H1 (cell line): ENCODE results near the gene ENPP1. TPM values are rescaled to one million over a fixed set of nuclear protein-coding genes. Genes with fewer than 3 reads are reported as not detected.

Experiments
- CTCF ChIA-PET: fragments of 300-600 bp; sonication (Branson Sonifier 250); formaldehyde crosslinking; loops from one replicate; lab custom pipeline; 2021; ENCODE audit not compliant: partially characterized antibody; lab: Charles Lee
- POLR2A ChIA-PET: fragments of 300-600 bp; sonication (Branson Sonifier 250); formaldehyde crosslinking; loops from one replicate; lab custom pipeline; 2021; ENCODE audit warnings: inconsistent platforms; ENCODE audit not compliant: partially characterized antibody; lab: Charles Lee
- DNase-seq, 2 experiments: peaks; one replicate each; pipeline versions ENCODE4 v3.0.0 to v3.0.0-alpha.2; 2010 to 2022; ENCODE audit warnings: low spot score in 2 of 2, low read depth in 1 of 2, mixed read lengths in 1 of 2
- FAIRE-seq: peaks from 2 replicates; lab custom pipeline; 2011; peaks lifted over from hg19 to GRCh38; lab: Jason Lieb, UNC
- H2AFZ ChIP-seq: 2 replicates; pipeline ENCODE4 v1.8.1; 2012; ENCODE audit warnings: low read length, inconsistent platforms
- H2AK5ac ChIP-seq: 2 replicates; pipeline ENCODE4 v1.6.1; 2013; ENCODE audit warnings: low read depth, low read length
- H2BK120ac ChIP-seq: replicated peaks from 2 replicates; pipeline ENCODE3; 2013; ENCODE audit warnings: low read depth, low read length, inconsistent platforms
- H2BK12ac ChIP-seq: 2 replicates; pipeline ENCODE4 v1.6.1; 2013; ENCODE audit warnings: low read depth, low read length
- H2BK15ac ChIP-seq: 2 replicates; pipeline ENCODE4 v1.6.1; 2013; ENCODE audit warnings: low read length
- H2BK20ac ChIP-seq: 2 replicates; pipeline ENCODE4 v1.6.1; 2013; ENCODE audit warnings: low read length
- H2BK5ac ChIP-seq: 2 replicates; pipeline ENCODE4 v1.6.1; 2013; ENCODE audit warnings: low read depth, low read length
- H3K14ac ChIP-seq: 2 replicates; pipeline ENCODE4 v1.6.1; 2013; ENCODE audit warnings: inconsistent platforms; ENCODE audit not compliant: insufficient read length
- H3K18ac ChIP-seq: 2 replicates; pipeline ENCODE4 v1.6.1; 2013; ENCODE audit warnings: low read length; ENCODE audit errors: extremely low read depth
- H3K23ac ChIP-seq: 2 replicates; pipeline ENCODE4 v1.6.1; 2013; ENCODE audit warnings: inconsistent platforms; ENCODE audit not compliant: insufficient read length
- H3K23me2 ChIP-seq: 2 replicates; pipeline ENCODE4 v1.6.1; 2013; ENCODE audit warnings: low read depth, low read length
- H3K27ac ChIP-seq: 2 replicates; pipeline ENCODE4 v1.6.1; 2011; ENCODE audit warnings: low read depth, low read length, inconsistent platforms
- H3K27me3 ChIP-seq, 4 experiments: replicated peaks in 1 of 4; 1 replicate in 1 of 4; 2 replicates in 3 of 4; pipeline versions ENCODE4 v1.6.1 to v1.8.1; 2011 to 2013; ENCODE audit warnings: low read length in 3 of 4, mild to moderate bottlenecking in 3 of 4, inconsistent platforms in 2 of 4, mixed read lengths in 2 of 4, moderate library complexity in 1 of 4; ENCODE audit not compliant: control insufficient read depth in 3 of 4, insufficient read depth in 3 of 4; ENCODE audit errors: extremely low read depth in 1 of 4
- H3K36me3 ChIP-seq, 4 experiments: 2 replicates each; pipeline versions ENCODE4 v1.6.1 to v1.8.1; 2011 to 2013; ENCODE audit warnings: mild to moderate bottlenecking in 4 of 4, low read length in 3 of 4, moderate library complexity in 2 of 4, control low read depth in 1 of 4, inconsistent platforms in 1 of 4; ENCODE audit not compliant: insufficient read depth in 4 of 4, control insufficient read depth in 2 of 4
- H3K4ac ChIP-seq: replicated peaks from 2 replicates; pipeline ENCODE3; 2013; ENCODE audit warnings: low read length, low read depth, mixed read lengths, inconsistent platforms; ENCODE audit not compliant: insufficient read length
- H3K4me1 ChIP-seq, 4 experiments: replicated peaks in 1 of 4; 1 replicate in 1 of 4; 2 replicates in 3 of 4; pipeline versions ENCODE4 v1.6.1 to v1.8.1; 2011 to 2013; ENCODE audit warnings: low read length in 3 of 4, inconsistent platforms in 2 of 4, mixed read lengths in 1 of 4; ENCODE audit not compliant: insufficient read depth in 4 of 4, control insufficient read depth in 3 of 4
- H3K4me2 ChIP-seq, 2 experiments: 2 replicates each; pipeline versions ENCODE4 v1.6.1 to v1.8.1; 2011 to 2013; ENCODE audit warnings: low read depth in 2 of 2, low read length in 2 of 2, control low read depth in 1 of 2, inconsistent platforms in 1 of 2, mild to moderate bottlenecking in 1 of 2; ENCODE audit not compliant: insufficient read depth in 1 of 2
- H3K4me3 ChIP-seq, 4 experiments: fragments of 200-600, 300-600 bp in 1 of 4; sonication (generic), shearing (Covaris generic), sonication (Bioruptor Twin) in 1 of 4; 2 replicates each; pipeline versions ENCODE4 v1.5.1 to v1.8.1; 2011 to 2016; ENCODE audit warnings: low read length in 4 of 4, low read depth in 3 of 4, control low read depth in 2 of 4, inconsistent platforms in 2 of 4, mild to moderate bottlenecking in 2 of 4, mixed read lengths in 1 of 4, moderate library complexity in 1 of 4; ENCODE audit not compliant: insufficient read depth in 2 of 4; ENCODE audit errors: extremely low read depth in 1 of 4
- H3K56ac ChIP-seq: replicated peaks from 2 replicates; pipeline ENCODE3; 2013; ENCODE audit warnings: low read depth, mild to moderate bottlenecking, mixed read lengths, low read length, inconsistent platforms; ENCODE audit not compliant: insufficient read length
- H3K79me1 ChIP-seq: 2 replicates; pipeline ENCODE4 v1.6.1; 2013; ENCODE audit warnings: low read depth, low read length, control low read depth
- H3K79me2 ChIP-seq, 2 experiments: 2 replicates each; pipeline versions ENCODE4 v1.6.1 to v1.8.1; 2012 to 2013; ENCODE audit warnings: low read length in 2 of 2, mild to moderate bottlenecking in 2 of 2, inconsistent platforms in 1 of 2; ENCODE audit not compliant: insufficient read depth in 2 of 2, control insufficient read depth in 1 of 2
- H3K9ac ChIP-seq, 4 experiments: replicated peaks in 1 of 4; 1 replicate in 1 of 4; 2 replicates in 3 of 4; pipeline versions ENCODE4 v1.6.1 to v1.8.1; 2011 to 2013; ENCODE audit warnings: low read depth in 3 of 4, low read length in 3 of 4, control low read depth in 2 of 4, mild to moderate bottlenecking in 2 of 4, moderate library complexity in 2 of 4, inconsistent platforms in 1 of 4; ENCODE audit errors: extremely low read depth in 1 of 4
- H3K9me3 ChIP-seq, 2 experiments: 2 replicates each; pipeline versions ENCODE4 v1.6.1 to v1.8.1; 2012 to 2013; ENCODE audit warnings: mild to moderate bottlenecking in 2 of 2, moderate library complexity in 2 of 2, control low read depth in 1 of 2, inconsistent platforms in 1 of 2, low read depth in 1 of 2, low read length in 1 of 2, mixed read lengths in 1 of 2; ENCODE audit not compliant: insufficient read depth in 2 of 2
- H4K20me1 ChIP-seq, 2 experiments: replicated peaks in 1 of 2; 2 replicates each; pipeline versions ENCODE3 to v1.8.1; 2011 to 2013; ENCODE audit warnings: inconsistent platforms in 2 of 2, low read length in 2 of 2, mild to moderate bottlenecking in 1 of 2; ENCODE audit not compliant: insufficient read depth in 2 of 2, control insufficient read depth in 1 of 2
- H4K5ac ChIP-seq: 2 replicates; pipeline ENCODE4 v1.6.1; 2013; ENCODE audit warnings: low read length, low read depth, mixed read lengths, inconsistent platforms; ENCODE audit not compliant: insufficient read length
- H4K8ac ChIP-seq: 2 replicates; pipeline ENCODE4 v1.8.0; 2013; ENCODE audit warnings: mild to moderate bottlenecking, moderate library complexity, low read length, inconsistent platforms; ENCODE audit not compliant: insufficient read depth; ENCODE audit errors: extremely low read depth
- H4K91ac ChIP-seq: replicated peaks from 2 replicates; pipeline ENCODE3; 2013; ENCODE audit warnings: low read length, mixed read lengths, inconsistent platforms; ENCODE audit not compliant: insufficient read length
- ATF3 ChIP-seq: IDR thresholded peaks from 2 replicates; pipeline ENCODE4 v1.6.1; 2011; ENCODE audit warnings: low read depth, mild to moderate bottlenecking, low read length; ENCODE audit not compliant: insufficient read depth
- E2F6 ChIP-seq: IDR thresholded peaks from 2 replicates; pipeline ENCODE4 v1.6.1; 2012; ENCODE audit warnings: inconsistent platforms
- EZH2 ChIP-seq: fragments of 200-600 bp; sonication (generic); IDR thresholded peaks from 2 replicates; pipeline ENCODE4 v1.7.1; 2012; ENCODE audit warnings: low read depth, mild to moderate bottlenecking, moderate library complexity, low read length, inconsistent platforms; ENCODE audit not compliant: severe bottlenecking
- HDAC2 ChIP-seq, 2 experiments: fragments of 300-600 bp in 1 of 2; sonication (generic) in 1 of 2; IDR thresholded peaks; 2 replicates each; pipeline ENCODE4 v1.6.1; 2011 to 2012; ENCODE audit warnings: low read depth in 2 of 2, low read length in 2 of 2, mild to moderate bottlenecking in 2 of 2, moderate library complexity in 2 of 2, borderline replicate concordance in 1 of 2, inconsistent platforms in 1 of 2
- JUN ChIP-seq: IDR thresholded peaks from 2 replicates; pipeline ENCODE4 v1.6.1; 2011; ENCODE audit warnings: low read depth, mild to moderate bottlenecking, improper control_type of control experiment, low read length
- SP1 ChIP-seq: IDR thresholded peaks from 2 replicates; pipeline ENCODE4 v1.6.1; 2011; ENCODE audit warnings: low read depth, low read length
- TCF12 ChIP-seq: IDR thresholded peaks from 2 replicates; pipeline ENCODE4 v1.6.1; 2011; ENCODE audit warnings: low read depth, mild to moderate bottlenecking, low read length
- WGBS, 2 experiments: shearing (Covaris generic) in 1 of 2; methylation state at CpG; one replicate each; pipeline versions ENCODE4 v1.1.6 to v1.1.7; 2013 to 2015; ENCODE audit warnings: low lambda C conversion rate in 2 of 2, mixed read lengths in 2 of 2, inconsistent platforms in 1 of 2, low coverage in 1 of 2, missing lambda C conversion rate in 1 of 2; ENCODE audit not compliant: insufficient replicate concordance in 2 of 2, insufficient coverage in 1 of 2, insufficient read length in 1 of 2; ENCODE audit errors: extremely low coverage in 1 of 2, missing lambda C conversion rate in 1 of 2; 5-methylcytosine and 5-hydroxymethylcytosine counted together
- polyA plus RNA-seq, 7 experiments: library from polyadenylated mRNA; depleted of rRNA in 3 of 7; stranded (reverse) in 5 of 7; unstranded in 2 of 7; fragments of >200 nt in 5 of 7; fragments of 200-250 nt in 2 of 7; gene quantifications; 1 replicate in 5 of 7; 2 replicates in 1 of 7; 4 replicates in 1 of 7; pipeline versions ENCODE4 v1.2.1 to v1.2.3, GENCODE V29; 2011 to 2013; ENCODE audit warnings: missing spikeins in 2 of 7, mixed read lengths in 2 of 7
- total RNA-seq: library from RNA; stranded (reverse); fragmentation: NEBNext Ultra II Directional; extraction: Animal tissue kit (Norgen Biotek cat#: 25700); gene quantifications from 2 replicates; pipeline ENCODE4 v1.2.1, GENCODE V29; 2021

Gene ENPP1
- total and polyA plus RNA-seq, 2 of the 8 experiments (the other 6 are each of a cell fraction or from before 2014, with no cell fraction given), result 10.1 to 39.1 TPM

DNA sequence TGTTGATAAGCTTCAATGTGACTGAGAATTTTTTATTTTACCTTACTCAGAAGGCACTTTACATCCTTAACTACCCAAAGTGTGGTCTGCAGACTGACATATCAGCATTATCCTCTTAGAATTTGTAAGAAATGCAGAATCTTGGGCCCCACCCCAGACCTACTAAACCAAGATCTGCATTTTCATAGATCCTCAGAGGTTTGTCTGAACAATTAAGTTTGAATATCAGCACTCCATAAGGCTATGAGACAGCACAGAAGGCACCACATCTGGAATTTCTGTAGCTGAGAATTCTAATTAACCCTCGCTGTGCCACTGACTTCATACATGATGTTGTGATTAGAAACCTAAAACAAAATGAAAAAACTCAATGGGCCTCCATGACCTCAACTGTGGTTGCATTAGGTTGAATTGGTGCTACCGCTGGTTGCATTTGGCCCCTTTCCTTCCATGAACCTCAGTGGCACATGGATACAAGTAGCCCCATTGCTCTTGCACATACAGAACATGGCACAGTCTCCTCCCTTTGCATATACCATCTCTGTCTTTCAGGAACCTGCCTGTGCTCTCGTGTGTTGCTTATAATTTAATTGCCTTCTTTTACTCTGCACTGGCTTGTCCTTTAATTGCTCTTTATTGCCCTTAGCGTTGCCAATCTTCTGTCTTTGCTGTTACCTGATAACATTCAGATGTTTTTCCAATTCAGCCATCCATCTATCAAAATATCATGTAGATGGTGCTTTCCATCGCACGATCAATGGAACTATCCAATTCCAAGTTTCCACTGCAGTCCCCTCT is 13.4 kb downstream of the ENPP1 start:
- Histone ChIP-seq H4K5ac (no peak overlapping the region), H3K4me2 (no peak overlapping the region), H2AFZ (no peak overlapping the region), H3K56ac (no peak overlapping the region), H3K23me2 (no peaks in the 10 kb centered on the region), H2BK5ac (no peak overlapping the region), H3K4me3 (no peak overlapping the region), H4K91ac (no peak overlapping the region), H3K14ac (no peak overlapping the region), H4K8ac (no peak overlapping the region), H2BK15ac (no peak overlapping the region), H3K23ac (no peak overlapping the region), H3K79me2 (peaks cover 0 to 18% of the 10 kb centered on the region in 2 experiments; a peak in 2 of 4 replicates), H2AK5ac (no peak overlapping the region), H3K36me3 (no peaks in the 10 kb centered on the region), H3K9ac (no peak overlapping the region), H3K27ac (no peak overlapping the region), H3K79me1 (peaks cover 2% of the 10 kb centered on the region; the same call in 1 of the 2 replicates), H3K4me1 (no peaks in the 10 kb centered on the region), H2BK12ac (no peak overlapping the region), H3K18ac (no peak overlapping the region), H2BK20ac (no peak overlapping the region), H3K27me3 (no peaks in the 10 kb centered on the region), H2BK120ac (no peak overlapping the region), H3K4ac (no peak overlapping the region), H4K20me1 (peaks cover 3 to 4% of the 10 kb centered on the region in 2 experiments), H3K9me3 (no peaks in the 10 kb centered on the region)
- FAIRE-seq (no peak), DNase-seq (no peak)
- no peak for TF ChIP-seq ATF3
- no peak for TF ChIP-seq JUN
- TF ChIP-seq HDAC2 (IDR thresholded peaks at IDR 0.05; ENCODE audit: borderline replicate concordance in 1 of 2, low read depth in 2 of 2, low read length in 2 of 2), result no peak
- TF ChIP-seq SP1, result no peak
- TF ChIP-seq E2F6, result no peak
- no peak for TF ChIP-seq EZH2
- TF ChIP-seq TCF12, result no peak
- 91% methylated on average over 6 of the region's 6 CpGs; no CpG with 5 or more reads in 1 of the 2 experiments for WGBS, 2 experiments
- CTCF ChIA-PET, result interaction anchor here (0.6 to 1.2 kb wide), 2 partner anchors 22 to 38 kb away, joined by 3 read pairs; no protein-coding TSS in a partner anchor
- POLR2A ChIA-PET, result interaction anchor here (0.6 to 1.0 kb wide), 2 partner anchors 9 to 18 kb away, joined by 3 read pairs; no protein-coding TSS in a partner anchor
